Upper lobe of left lung (tissue), 6 donors: ENCODE results near the gene FOXP1. TPM values are rescaled to one million over a fixed set of nuclear protein-coding genes. Genes with fewer than 3 reads are reported as not detected.

Experiments used
- ATAC-seq, 2 donors: fragments of 200-7000 bp; cut with Tn5 transposase; one replicate each; pipeline ENCODE4 v1.9.1; 2022; ENCODE audit warnings: mild to moderate bottlenecking in 2 of 2, moderate library complexity in 2 of 2; ENCODE audit not compliant: low FRiP score in 2 of 2
- DNase-seq, 2 donors: peaks; one replicate each; pipeline ENCODE4 v3.0.0-alpha.2; 2019 to 2020
- H3K27ac ChIP-seq, 4 donors: fragments of 200-600 bp; sonication (generic); one replicate each; pipeline ENCODE4 v1.5.1; 2016 to 2019
- H3K27me3 ChIP-seq, 4 donors: fragments of 200-600 bp; sonication (generic); one replicate each; pipeline ENCODE4 v1.5.1; 2017 to 2019
- H3K36me3 ChIP-seq, 4 donors: fragments of 200-600 bp; sonication (generic); one replicate each; pipeline ENCODE4 v1.5.1; 2016 to 2019
- H3K4me1 ChIP-seq, 4 donors: fragments of 200-600 bp; sonication (generic); one replicate each; pipeline ENCODE4 v1.5.1; 2018 to 2019
- H3K4me3 ChIP-seq, 4 donors: fragments of 200-600 bp; sonication (generic); one replicate each; pipeline ENCODE4 v1.5.1; 2017 to 2019; ENCODE audit warnings: mild to moderate bottlenecking in 2 of 4, moderate library complexity in 1 of 4
- H3K9me3 ChIP-seq, 4 donors: fragments of 200-600 bp; sonication (generic); one replicate each; pipeline ENCODE4 v1.5.1; 2018 to 2019
- EP300 ChIP-seq, 4 donors: sonication (generic); formaldehyde crosslinking; IDR thresholded peaks; one replicate each; pipeline ENCODE4 v1.5.1; 2017; ENCODE audit warnings: antibody characterized with exemption in 4 of 4, control low read depth in 2 of 4
- POLR2A ChIP-seq, 4 donors: fragments of 450-650 bp; IDR thresholded peaks; one replicate each; pipeline ENCODE4 v1.5.1; 2016 to 2017; ENCODE audit warnings: antibody characterized with exemption in 4 of 4, mild to moderate bottlenecking in 2 of 4
- POLR2AphosphoS5 ChIP-seq, 2 donors: sonication (generic); formaldehyde crosslinking; IDR thresholded peaks; one replicate each; pipeline ENCODE4 v1.5.1; 2017; ENCODE audit warnings: antibody characterized with exemption in 2 of 2
- WGBS, 2 donors: methylation state at CpG; one replicate each; pipeline ENCODE4 v1.1.5; 2017 to 2018; 5-methylcytosine and 5-hydroxymethylcytosine counted together
- total RNA-seq, 6 donors: library from RNA; depleted of rRNA in 4 of 6; stranded (reverse); fragments of >200 nt in 4 of 6; gene quantifications; one replicate each; pipeline versions ENCODE4 v1.1.0 to v1.2.1, GENCODE V29; 2016 to 2021
- TF ChIP-seq, protein P1 (sequence below), 6 experiments: fragments of 450-650 bp in 4 of 6; fragments of 200-600 bp in 2 of 6; sonication (generic) in 2 of 6; IDR thresholded peaks; one replicate each; pipeline ENCODE4 v1.5.1; 2016 to 2019; ENCODE audit warnings: antibody characterized with exemption in 6 of 6
- donor health status: DM: no; HTN: no; CAD: no; lungs with moderate emphysema.
- donor health status: DM: no; HTN: yes; CAD: no; lungs with severe emphysema.

FOXP1 gene
- total RNA-seq, 6 donors from 2014 or later = 103 to 248 (median 134) TPM

DNA sequence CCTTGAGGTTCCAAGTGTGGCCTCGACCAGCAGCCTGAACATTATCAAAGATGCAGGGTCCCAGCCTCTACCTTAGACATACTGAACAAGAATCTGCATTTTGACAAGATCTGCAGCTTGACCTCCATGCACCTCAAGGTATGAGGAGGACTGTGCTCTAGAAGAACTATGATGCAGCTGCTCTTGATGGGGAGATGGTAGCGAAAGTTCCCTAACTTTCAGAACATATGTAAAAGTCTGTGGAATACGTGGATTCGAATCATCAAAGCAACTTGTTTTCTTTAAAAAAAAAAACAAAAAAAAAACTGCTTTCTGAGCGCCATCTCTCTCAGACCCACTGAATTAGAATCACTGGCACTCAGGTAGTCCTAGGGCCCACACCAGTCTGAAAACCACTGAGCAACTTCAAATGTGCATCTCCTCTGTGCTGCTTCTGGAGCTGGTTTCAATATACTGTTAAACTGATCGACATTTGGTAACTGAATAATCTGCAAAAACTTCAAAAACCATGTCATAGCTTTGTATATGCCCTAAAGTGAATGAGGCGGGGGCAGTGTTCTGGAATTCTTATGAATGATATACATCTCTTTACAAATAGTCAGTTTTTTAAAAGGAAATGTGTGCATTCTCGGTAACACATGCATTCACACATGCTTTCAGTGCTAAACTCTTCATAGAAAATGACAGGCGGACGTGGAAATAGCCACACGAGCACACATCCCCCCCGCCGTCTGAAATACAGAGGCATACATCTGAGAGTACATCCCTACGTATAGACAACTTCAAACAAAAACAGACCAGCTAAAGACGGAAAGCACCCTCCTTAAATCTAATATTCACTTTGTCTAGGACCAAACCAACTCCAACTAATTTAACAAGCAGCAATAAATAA lies 128.8 kb downstream of the FOXP1 start:
- Histone ChIP-seq H3K36me3 (no peaks in the 10 kb centered on the region), H3K4me3 (no peak overlapping the region), H3K27ac (no peak overlapping the region), H3K9me3 (no peaks in the 10 kb centered on the region), H3K27me3 (no peaks in the 10 kb centered on the region), H3K4me1 (peaks cover 14 to 39% (median 19%) of the 10 kb centered on the region in 4 donors)
- TF ChIP-seq POLR2A (IDR thresholded peaks at IDR 0.05) = no peak
- TF ChIP-seq, protein P1, sequence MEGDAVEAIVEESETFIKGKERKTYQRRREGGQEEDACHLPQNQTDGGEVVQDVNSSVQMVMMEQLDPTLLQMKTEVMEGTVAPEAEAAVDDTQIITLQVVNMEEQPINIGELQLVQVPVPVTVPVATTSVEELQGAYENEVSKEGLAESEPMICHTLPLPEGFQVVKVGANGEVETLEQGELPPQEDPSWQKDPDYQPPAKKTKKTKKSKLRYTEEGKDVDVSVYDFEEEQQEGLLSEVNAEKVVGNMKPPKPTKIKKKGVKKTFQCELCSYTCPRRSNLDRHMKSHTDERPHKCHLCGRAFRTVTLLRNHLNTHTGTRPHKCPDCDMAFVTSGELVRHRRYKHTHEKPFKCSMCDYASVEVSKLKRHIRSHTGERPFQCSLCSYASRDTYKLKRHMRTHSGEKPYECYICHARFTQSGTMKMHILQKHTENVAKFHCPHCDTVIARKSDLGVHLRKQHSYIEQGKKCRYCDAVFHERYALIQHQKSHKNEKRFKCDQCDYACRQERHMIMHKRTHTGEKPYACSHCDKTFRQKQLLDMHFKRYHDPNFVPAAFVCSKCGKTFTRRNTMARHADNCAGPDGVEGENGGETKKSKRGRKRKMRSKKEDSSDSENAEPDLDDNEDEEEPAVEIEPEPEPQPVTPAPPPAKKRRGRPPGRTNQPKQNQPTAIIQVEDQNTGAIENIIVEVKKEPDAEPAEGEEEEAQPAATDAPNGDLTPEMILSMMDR (IDR thresholded peaks at IDR 0.05) = no peak
- TF ChIP-seq EP300 (IDR thresholded peaks at IDR 0.05) = no peak
- no peak for TF ChIP-seq POLR2AphosphoS5 (IDR thresholded peaks at IDR 0.05)
- WGBS, 2 donors = 83 to 84% methylated on average over 15 of the region's 15 CpGs
- ATAC-seq = no peak
- DNase-seq = no peak

DNA sequence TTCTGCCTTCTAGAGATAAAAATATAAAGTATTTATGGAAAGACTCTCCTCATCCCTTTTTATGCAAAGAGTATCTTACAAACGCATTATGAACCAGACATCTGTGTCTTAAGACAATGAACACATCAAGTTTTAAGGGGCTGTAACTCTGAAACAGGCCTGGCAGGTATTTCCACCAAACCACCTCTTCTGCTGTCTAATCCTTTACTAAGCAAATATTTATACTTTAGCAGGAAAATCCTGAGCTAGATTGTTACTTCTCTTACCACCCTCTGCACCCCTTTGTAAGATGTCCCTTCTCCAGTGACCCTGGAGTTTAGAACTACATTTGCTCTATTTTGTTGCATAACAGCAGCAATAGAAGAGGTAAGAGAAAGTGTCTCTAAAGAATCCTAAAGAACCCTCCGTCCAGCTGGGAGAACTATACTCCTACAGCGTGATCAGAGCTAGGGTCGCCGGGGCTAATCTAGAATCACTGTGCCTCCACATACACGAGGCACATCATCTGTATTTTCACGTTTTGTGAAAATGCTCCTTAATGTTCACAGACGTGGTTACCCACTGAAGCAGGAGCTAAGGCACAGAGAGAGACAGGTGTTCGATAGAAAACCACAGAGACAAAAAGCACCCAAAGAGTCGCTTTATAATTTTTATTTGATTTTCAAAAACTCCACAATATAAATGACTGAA lies 129.6 kb downstream of the FOXP1 start:
- no peak for TF ChIP-seq POLR2A (IDR thresholded peaks at IDR 0.05)
- TF ChIP-seq, protein P1 (IDR thresholded peaks at IDR 0.05) = no peak
- no peak for TF ChIP-seq POLR2AphosphoS5 (IDR thresholded peaks at IDR 0.05)
- TF ChIP-seq EP300 (IDR thresholded peaks at IDR 0.05) = no peak
- no peak for DNase-seq
- no peaks in the 10 kb centered on the region for H3K36me3 ChIP-seq
- H3K9me3 ChIP-seq = no peaks in the 10 kb centered on the region
- no peak for ATAC-seq
- WGBS, 2 donors = 65 to 82% methylated on average over 10 of the region's 10 CpGs
- H3K4me1 ChIP-seq = peaks cover 14 to 47% (median 19%) of the 10 kb centered on the region in 4 donors
- H3K4me3 ChIP-seq = no peak overlapping the region
- H3K27me3 ChIP-seq = no peaks in the 10 kb centered on the region
- no peak overlapping the region for H3K27ac ChIP-seq

DNA sequence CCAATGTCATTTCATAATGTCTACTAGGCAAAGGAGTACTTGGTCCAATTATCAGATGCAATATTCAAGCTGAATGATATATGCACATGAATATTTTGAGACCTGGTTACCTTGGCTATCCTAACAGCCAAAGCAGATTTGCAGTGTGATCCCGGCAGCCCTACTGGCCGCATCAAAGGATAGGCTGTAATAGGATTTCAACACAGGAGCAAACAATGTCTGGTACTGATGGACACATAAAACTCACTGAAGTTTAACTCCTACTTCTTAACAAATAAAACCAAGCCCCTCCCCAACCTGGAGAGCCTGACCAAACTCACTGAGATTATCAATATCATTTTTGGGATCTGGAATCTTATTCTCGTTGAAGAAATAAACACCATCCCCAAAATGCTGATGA lies 130.2 kb downstream of the FOXP1 start:
- H3K4me1 ChIP-seq = peaks cover 14 to 51% (median 19%) of the 10 kb centered on the region in 4 donors
- H3K36me3 ChIP-seq = no peaks in the 10 kb centered on the region
- 54 to 56% methylated on average over 3 of the region's 3 CpGs for WGBS, 2 donors
- H3K9me3 ChIP-seq = no peaks in the 10 kb centered on the region
- no peak for DNase-seq
- no peak for TF ChIP-seq POLR2AphosphoS5 (IDR thresholded peaks at IDR 0.05)
- TF ChIP-seq, protein P1 (IDR thresholded peaks at IDR 0.05) = no peak
- TF ChIP-seq POLR2A (IDR thresholded peaks at IDR 0.05) = no peak
- no peak for TF ChIP-seq EP300 (IDR thresholded peaks at IDR 0.05)
- no peaks in the 10 kb centered on the region for H3K27me3 ChIP-seq
- H3K4me3 ChIP-seq = no peak overlapping the region
- H3K27ac ChIP-seq = no peak overlapping the region
- no peak for ATAC-seq

DNA sequence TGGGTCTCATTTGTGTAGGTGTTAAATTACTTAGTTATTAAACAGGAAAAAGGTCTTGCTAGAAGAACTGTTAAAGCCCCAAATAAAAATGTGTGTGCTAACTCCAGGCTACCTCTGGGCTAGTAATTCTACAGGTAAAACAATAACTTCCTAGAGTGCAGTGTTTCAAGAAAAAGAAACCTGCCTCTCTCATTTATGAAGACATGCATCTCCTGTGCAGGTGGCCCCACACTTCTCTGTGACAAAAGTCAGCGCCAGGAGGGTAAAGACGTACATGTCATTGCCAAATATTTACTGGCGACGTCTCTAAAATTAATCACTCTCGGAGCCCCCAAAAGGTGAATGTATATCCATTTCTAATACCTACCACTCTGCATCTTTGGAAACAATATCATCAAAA lies 131.7 kb downstream of the FOXP1 start:
- DNase-seq (no peak), ATAC-seq (no peak)
- Histone ChIP-seq H3K9me3 (no peaks in the 10 kb centered on the region), H3K4me3 (no peak overlapping the region), H3K27me3 (no peaks in the 10 kb centered on the region), H3K27ac (no peak overlapping the region), H3K36me3 (no peaks in the 10 kb centered on the region), H3K4me1 (peaks cover 14 to 58% (median 22%) of the 10 kb centered on the region in 4 donors)
- WGBS, 2 donors = 81 to 91% methylated on average over 5 of the region's 5 CpGs
- no peak for TF ChIP-seq EP300 (IDR thresholded peaks at IDR 0.05)
- no peak for TF ChIP-seq POLR2AphosphoS5 (IDR thresholded peaks at IDR 0.05)
- TF ChIP-seq, protein P1 (IDR thresholded peaks at IDR 0.05) = no peak
- TF ChIP-seq POLR2A (IDR thresholded peaks at IDR 0.05) = no peak
